ENCODE measurements around the gene SPATA31A1. TPM values are rescaled to one million over a fixed set of nuclear protein-coding genes. Genes with fewer than 3 reads are reported as not detected.
"Not testable (repeated sequence)": the region's sequence is repeated elsewhere in the genome, so short reads cannot be mapped to it uniquely, and the experiment has no call there.

The SPATA31A1 gene
- total RNA-seq (not detected), polyA plus RNA-seq (not detected)
- long read RNA-seq, donor 1, result 0 reads
- long read RNA-seq, donor 2, result 0 reads
- long read RNA-seq, donor 3, result 0 reads
- long read RNA-seq, donor 4, result 0 reads
- long read RNA-seq, donor 5, result 0 reads
- long read RNA-seq, donor 6, result 0 reads
- long read RNA-seq, donor 7, result 0 reads
- long read RNA-seq, donor 8, result 0 reads
- long read RNA-seq, donor 9, result 0 reads
- long read RNA-seq, donor 10, result 0 reads

DNA sequence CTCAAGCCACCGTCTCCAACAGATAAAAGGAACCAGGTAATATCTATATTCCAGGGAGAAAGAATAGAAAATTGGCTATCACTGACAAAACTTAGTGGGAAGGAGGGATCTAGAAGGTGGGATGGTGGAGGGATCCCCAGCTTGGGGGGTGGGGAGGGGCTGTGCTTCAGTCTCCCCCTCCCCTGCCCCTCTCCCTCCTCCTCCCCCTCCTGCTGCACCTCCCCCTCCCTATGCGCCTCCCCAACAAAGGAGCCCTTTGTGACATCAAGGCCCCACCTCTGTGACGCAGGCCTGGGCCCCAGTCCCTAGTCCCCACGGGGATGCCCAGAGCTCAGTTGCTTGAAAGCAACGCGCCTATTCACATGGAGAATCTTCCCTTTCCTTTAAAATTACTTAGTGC is at the start of gene SPATA31A1:
Gene SPATA31A1, plus strand, starts transcription at position 301 of the 400 bp plus-strand sequence. Its CDS starts 62 bp downstream, at position 363.
- H3K27me3 ChIP-seq; H3K36me3 ChIP-seq (replicated peaks in 1 of 2); H3K9me3 ChIP-seq (replicated peaks in 1 of 3); DNase-seq; H3K27ac ChIP-seq; H3K4me1 ChIP-seq (replicated peaks in 1 of 2); H3K4me3 ChIP-seq; intact Hi-C loops (cut with DNase I): not testable (repeated sequence)
- WGBS, 4 donors, result 25 to 100% (median 84%) methylated on average over 1 to 3 of the region's 6 CpGs; no CpG with 5 or more reads in 1 of the 4 donors

DNA sequence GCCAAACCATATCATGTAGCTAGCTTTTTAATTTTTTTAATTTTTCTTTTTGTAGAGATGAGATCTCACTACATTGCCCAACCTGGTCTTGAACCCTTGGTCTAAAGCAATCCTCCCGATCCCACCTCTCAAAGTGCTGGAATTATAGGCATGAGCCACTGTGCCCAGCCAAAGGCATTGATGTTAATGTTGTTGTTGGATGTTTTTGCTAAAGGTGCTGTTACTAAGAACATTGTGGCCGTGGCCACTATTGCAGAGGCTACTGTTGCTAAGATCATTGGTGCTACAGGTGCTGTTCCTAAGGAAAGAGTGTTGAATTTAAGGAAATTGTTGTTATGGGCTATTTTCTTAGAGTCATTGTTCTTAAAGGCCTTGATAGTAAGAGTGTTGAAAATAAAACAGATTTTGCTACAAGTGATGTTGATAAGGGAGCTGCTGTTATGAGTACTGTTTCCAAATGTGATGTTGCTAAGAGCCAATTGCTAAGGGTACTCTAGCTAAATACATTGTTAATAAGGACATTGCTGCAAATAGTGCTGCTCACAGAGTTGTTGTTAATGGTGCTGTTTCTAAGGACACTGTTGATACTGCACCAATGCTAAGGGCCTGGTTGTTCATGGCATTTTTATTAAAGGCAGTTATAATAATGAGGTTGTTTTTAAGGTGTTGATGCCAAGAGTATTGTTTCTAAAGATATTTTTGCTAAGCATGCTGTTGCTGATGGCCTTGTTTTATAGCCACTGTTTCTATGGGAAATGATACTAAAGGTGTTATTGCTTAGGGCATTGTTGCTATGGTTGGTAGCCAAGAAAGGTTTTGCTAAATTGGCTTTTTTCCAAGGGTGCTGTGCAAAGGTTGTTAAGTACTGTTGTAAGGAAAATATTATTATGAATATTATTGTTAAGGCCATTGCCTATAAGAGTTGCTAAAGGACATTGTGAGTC is 52.1 kb downstream of the SPATA31A1 start:
- intact Hi-C loops (cut with DNase I); H3K4me3 ChIP-seq; DNase-seq; H3K4me1 ChIP-seq (replicated peaks in 1 of 2); H3K27ac ChIP-seq; H3K9me3 ChIP-seq (replicated peaks in 1 of 3); H3K27me3 ChIP-seq; H3K36me3 ChIP-seq (replicated peaks in 1 of 2): not testable (repeated sequence)
- WGBS, 4 donors, result 57 to 94% methylated on average over 1 of the region's 2 CpGs; no CpG with 5 or more reads in 2 of the 4 donors

DNA sequence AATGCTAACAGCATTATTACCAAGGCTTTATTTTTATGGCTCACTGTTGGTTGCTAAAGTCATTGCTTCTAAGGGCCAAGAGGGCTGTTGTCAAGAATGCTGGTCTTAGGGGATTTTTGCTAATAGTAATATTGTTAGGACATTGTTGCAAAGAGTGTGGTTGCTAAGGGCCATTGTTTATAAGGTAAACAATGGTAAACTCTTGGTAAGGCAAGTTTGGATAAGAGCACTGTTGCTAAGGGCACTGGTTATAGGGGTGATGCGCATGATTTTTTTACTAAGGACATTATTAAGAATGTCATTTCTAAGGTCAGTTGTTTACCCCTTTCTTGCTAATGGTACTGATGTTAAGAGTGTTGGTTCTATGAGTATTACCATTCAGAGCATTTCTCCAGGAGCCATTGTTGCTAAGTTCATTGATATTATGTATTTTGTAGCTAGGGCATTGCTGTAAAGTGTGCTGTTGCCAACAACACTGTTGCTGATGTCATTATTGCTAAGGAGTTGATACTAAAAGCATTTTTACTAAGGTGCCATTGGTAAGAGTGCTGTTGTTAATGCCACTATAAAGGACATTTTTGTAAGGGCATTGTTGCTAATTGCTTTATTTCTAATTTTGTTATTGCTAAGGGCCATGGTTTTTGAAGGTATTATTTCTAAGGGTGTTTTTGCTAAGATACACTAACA is 55.9 kb downstream of the SPATA31A1 start:
- H3K4me3 ChIP-seq; H3K4me1 ChIP-seq (replicated peaks in 1 of 2); intact Hi-C loops (cut with DNase I); DNase-seq; H3K36me3 ChIP-seq (replicated peaks in 1 of 2); H3K27ac ChIP-seq; H3K27me3 ChIP-seq; H3K9me3 ChIP-seq (replicated peaks in 1 of 3): not testable (repeated sequence)
- no CpG with 5 or more reads among the region's 1 CpG for WGBS, 4 donors

Other genes with a start within 250 kb of the SPATA31A1 start
- 1 to 10 TPM in 7 of 9 donors, under 1 TPM in 2; 0.66 to 3.0 (median 1.8) TPM for gene CNTNAP3, start 67.5 kb upstream of the SPATA31A1 start, total RNA-seq
- gene CNTNAP3, start 67.5 kb upstream of the SPATA31A1 start, polyA plus RNA-seq, result 1 to 10 TPM in 1 of 3 donors, under 1 TPM in 2; 0.51 to 1.0 (median 0.98) TPM